Activated T-helper 17 cell treated with anti-CD3 and anti-CD28 coated beads, Interleukin-2, amount 50 U/mL, for 72 hours (primary cell): Measurements from ENCODE around the gene PRCP. TPM values are rescaled to one million over a fixed set of nuclear protein-coding genes. Genes with fewer than 3 reads are reported as not detected.

ENCODE experiments used
- ATAC-seq: fragments of 150-1000 bp; cut with Tn5 transposase; replicated peaks from 2 replicates; pipeline ENCODE4 v1.10.0; 2021; ENCODE audit warnings: mild to moderate bottlenecking, moderate library complexity
- H3K27ac Mint-ChIP-seq: one replicate; pipeline ENCODE4 v1.8.0; 2022; ENCODE audit warnings: mixed read lengths
- H3K27me3 Mint-ChIP-seq: one replicate; pipeline ENCODE4 v1.8.0; 2022; ENCODE audit warnings: mixed read lengths
- H3K36me3 Mint-ChIP-seq: one replicate; pipeline ENCODE4 v1.8.0; 2022; ENCODE audit warnings: low read depth, mild to moderate bottlenecking, mixed read lengths
- H3K4me1 Mint-ChIP-seq: one replicate; pipeline ENCODE4 v1.8.0; 2022; ENCODE audit warnings: mixed read lengths
- H3K4me3 Mint-ChIP-seq: one replicate; pipeline ENCODE4 v1.8.0; 2022; ENCODE audit warnings: mild to moderate bottlenecking, mixed read lengths
- H3K9me3 Mint-ChIP-seq: one replicate; pipeline ENCODE4 v1.8.0; 2022; ENCODE audit warnings: mixed read lengths
- total RNA-seq, 2 donors: library from RNA; stranded (reverse); gene quantifications; one replicate each; pipeline ENCODE4 v1.2.3, GENCODE V29; 2022

The PRCP gene
- total RNA-seq, 2 donors from 2014 or later: 20.9 to 26.9 TPM

DNA sequence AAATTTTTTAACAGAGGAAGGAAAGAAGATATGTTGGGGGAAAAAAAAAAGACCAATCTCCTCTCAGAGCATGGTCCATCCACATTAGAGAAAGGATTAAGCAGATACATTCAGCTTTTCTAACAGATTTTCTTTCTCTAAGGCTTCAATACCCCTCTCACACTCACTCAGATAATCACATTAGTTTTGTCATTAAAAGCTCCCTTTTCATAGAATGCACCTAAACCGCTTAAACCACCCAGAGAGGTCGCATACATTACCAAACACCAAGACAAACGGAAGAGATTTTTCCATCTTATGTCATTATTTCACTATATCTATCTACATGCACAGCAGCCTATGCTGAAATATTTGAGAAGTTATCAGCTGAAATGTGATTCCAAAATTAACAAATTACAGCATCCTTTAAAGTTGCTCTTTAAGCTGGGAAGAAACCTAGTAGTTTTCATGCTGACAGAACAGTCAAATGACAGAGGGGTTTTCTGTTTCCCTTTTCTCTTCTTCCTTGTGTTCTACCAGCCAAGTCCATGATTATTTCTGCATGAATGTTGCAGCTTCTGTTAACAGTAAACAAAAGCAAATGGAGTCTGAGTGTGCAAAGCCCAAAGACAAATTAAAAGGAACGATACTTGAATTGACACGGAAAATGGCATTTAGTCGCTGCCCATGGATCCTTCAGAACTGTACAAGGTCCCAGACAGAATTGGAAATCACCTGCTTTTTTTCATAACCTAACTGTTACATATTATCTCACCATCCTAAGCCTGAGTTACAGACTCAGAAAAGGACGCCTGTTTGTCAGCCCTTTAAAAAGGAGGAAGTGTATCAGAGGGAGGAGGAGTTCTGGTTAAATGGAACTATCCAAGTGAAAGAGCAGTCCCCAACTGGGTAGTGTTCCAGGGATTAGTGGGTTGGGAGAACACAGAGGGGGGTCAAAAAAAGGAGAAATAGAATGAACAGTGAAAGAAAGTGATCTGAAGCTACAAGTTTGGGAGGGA lies 54.6 kb downstream of the PRCP start:
- ATAC-seq: no peak
- Mint-ChIP-seq H3K4me3 (no peak overlapping the region), H3K36me3 (peaks cover 33% of the 10 kb centered on the region), H3K9me3 (no peaks in the 10 kb centered on the region), H3K27me3 (no peaks in the 10 kb centered on the region), H3K4me1 (no peaks in the 10 kb centered on the region), H3K27ac (no peak overlapping the region)

DNA sequence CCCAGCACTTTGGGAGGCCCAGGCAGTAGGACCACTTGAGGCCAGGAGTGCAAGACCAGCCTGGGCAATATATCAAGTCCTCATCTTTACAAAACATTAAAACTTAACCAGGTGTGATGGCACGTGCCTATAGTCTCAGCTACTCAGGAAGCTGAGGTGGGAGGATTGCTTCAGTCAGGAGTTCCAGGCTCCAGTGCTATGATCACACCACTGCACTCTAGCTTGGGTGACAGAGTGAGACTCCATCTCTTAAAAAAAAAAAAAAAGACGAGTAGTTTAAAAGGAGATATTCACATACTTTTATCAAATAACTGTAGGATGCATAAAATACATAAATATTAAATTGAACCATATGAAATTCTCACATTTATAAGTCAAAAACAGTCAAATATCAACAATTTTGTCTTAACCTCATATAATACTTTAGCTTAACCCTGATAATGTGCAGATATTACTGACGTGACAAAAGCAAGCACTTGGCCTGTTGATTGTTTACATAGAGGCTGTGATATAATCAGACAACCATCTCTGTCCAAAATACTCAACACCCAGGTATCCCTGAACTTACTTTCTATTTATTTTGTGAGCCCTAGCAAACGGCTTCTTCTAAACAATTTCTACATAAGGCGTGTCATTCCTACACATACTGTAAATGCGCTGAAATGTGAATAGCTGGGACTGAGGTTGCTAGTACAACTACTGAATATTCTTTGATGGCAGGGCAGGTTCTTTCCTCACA lies 57.0 kb downstream of the PRCP start:
- Mint-ChIP-seq H3K4me3 (no peak overlapping the region), H3K4me1 (no peaks in the 10 kb centered on the region), H3K27me3 (no peaks in the 10 kb centered on the region), H3K9me3 (no peaks in the 10 kb centered on the region), H3K36me3 (peaks cover 35% of the 10 kb centered on the region), H3K27ac (no peak overlapping the region)
- ATAC-seq: no peak

DNA sequence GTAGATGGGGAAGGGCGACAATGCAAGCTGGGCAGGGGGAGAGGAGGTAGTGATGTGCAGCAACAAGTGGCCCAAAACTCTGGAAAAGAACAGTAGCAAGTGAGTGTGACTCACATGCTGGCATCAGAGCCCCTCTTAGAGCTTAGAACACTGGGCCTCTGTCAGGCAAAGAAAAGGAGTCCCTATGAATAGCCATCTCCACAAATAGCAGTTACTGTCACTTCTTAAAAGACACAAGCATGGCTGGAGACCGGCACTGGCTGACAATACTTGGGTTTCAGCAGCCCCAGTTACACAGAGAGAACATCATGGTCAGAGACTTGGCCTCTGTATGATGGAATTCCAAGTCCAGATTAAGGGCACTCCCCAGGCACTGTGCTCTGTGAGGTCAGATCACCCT lies 58.2 kb downstream of the PRCP start:
- Mint-ChIP-seq H3K27ac (no peak overlapping the region), H3K4me1 (no peaks in the 10 kb centered on the region), H3K9me3 (no peaks in the 10 kb centered on the region), H3K4me3 (no peak overlapping the region), H3K27me3 (no peaks in the 10 kb centered on the region), H3K36me3 (peaks cover 47% of the 10 kb centered on the region)
- ATAC-seq: no peak

DNA sequence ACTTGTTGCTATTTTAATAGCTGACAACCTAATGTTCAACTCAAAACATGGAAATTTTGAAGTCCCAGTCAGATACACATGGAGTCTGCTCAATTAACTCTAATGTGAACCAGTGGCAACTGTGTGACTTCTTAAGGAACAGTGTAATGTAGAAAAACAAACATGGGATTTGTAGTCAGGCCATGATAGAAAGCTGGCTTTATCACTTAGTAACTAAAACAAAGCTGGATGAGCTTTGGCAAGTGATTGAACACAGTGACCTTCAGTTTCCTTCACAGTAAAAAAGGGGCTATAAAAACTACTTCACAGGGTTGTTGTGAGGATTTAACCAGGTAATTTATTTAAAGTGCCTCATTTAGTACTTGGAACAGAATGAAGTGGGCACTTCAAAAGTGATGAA lies 62.6 kb downstream of the PRCP start:
- Mint-ChIP-seq H3K36me3 (peaks cover 79% of the 10 kb centered on the region), H3K27ac (no peak overlapping the region), H3K9me3 (no peaks in the 10 kb centered on the region)

DNA sequence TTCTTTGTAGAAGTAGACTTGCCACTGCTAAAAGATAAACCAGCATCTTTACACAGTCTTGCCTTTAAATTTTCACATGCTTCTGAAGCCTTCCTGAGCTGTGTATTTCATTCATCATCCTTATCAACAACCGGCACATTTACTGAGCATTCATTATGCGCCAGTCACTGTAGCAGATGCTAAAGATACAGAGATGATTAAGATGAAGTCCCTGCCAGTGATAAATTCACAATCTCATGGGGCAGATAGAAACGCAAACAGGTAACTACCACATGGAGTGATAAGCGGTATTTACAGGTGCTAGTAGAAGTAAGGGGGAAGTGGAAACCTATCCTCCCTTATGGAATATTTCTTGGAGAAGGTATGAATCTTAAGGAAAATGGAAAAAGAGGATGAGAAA lies 67.2 kb downstream of the PRCP start:
- Mint-ChIP-seq H3K4me3 (no peak overlapping the region), H3K36me3 (peaks cover 57% of the 10 kb centered on the region), H3K4me1 (no peaks in the 10 kb centered on the region), H3K27ac (no peak overlapping the region), H3K9me3 (no peaks in the 10 kb centered on the region), H3K27me3 (no peaks in the 10 kb centered on the region)
- no peak for ATAC-seq

More for the DNA sequence above, 62.6 kb downstream of the PRCP start:
- Mint-ChIP-seq H3K27me3 (no peaks in the 10 kb centered on the region), H3K4me3 (no peak overlapping the region), H3K4me1 (no peaks in the 10 kb centered on the region)
- no peak for ATAC-seq

DNA sequence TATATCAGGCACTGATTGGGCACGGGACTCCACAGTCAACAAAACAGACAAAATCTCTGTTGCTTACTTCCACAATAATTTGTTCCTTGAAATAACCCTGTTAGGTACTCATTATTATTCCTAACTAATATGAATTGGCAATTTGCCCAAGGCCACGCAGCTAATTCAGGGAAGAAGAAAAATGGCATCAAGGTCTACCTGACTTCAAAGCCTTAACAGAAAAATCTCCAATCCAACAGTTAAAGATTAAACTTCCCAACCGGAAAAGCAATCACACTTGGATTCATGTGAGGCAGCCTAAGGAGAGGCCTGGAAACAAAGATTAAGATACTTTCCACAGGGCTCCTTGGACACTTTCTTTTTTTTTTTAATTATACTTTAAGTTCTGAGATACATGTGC lies 68.9 kb downstream of the PRCP start:
- Mint-ChIP-seq H3K4me1 (no peaks in the 10 kb centered on the region), H3K27me3 (no peaks in the 10 kb centered on the region), H3K9me3 (no peaks in the 10 kb centered on the region), H3K4me3 (no peak overlapping the region), H3K27ac (no peak overlapping the region), H3K36me3 (peaks cover 41% of the 10 kb centered on the region)
- ATAC-seq: no peak

DNA sequence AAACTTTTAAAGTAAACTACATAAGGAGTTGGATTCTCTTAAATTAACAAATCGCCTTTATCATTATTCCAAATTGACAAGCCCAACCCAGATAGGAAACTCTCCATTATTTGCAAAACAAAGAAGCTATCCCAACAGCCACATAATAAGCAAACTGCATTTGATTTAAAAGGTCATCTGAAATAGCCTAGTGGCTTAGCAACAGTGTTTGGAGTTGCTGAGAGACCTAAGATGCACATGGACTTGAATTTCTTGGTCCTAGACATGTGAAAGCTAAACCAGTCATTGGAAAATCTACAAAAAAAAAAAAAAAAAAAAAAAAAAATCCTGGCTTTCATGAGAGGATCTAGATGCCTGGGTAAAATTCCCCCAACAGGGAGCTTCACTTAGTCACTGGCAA lies 69.5 kb downstream of the PRCP start:
- Mint-ChIP-seq H3K4me3 (no peak overlapping the region), H3K27me3 (no peaks in the 10 kb centered on the region), H3K9me3 (no peaks in the 10 kb centered on the region), H3K4me1 (no peaks in the 10 kb centered on the region), H3K36me3 (peaks cover 37% of the 10 kb centered on the region), H3K27ac (no peak overlapping the region)
- no peak for ATAC-seq

DNA sequence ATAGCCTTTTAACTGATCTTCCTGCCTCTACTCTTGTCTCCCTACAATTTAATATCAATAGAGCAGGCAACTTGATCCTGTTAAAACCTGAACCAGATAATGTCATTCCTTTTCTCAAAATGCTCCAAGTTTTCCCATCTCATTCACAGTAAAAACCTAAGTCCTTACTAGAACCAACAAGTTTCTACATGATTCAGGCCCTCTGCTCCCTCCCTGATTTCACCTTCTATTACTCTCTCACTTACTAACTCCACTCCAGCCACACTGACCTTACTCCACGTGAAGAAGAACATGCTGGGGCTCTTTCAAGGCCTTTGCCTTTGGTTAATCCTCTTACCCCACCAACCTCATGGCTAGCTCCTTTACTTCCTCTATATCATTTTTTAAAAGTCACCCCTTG lies 71.1 kb downstream of the PRCP start:
- Mint-ChIP-seq H3K27me3 (no peaks in the 10 kb centered on the region), H3K27ac (peak overlapping the region; percentile 5), H3K4me3 (no peak overlapping the region), H3K4me1 (no peaks in the 10 kb centered on the region), H3K9me3 (no peaks in the 10 kb centered on the region), H3K36me3 (peaks cover 40% of the 10 kb centered on the region)
- ATAC-seq: no peak

DNA sequence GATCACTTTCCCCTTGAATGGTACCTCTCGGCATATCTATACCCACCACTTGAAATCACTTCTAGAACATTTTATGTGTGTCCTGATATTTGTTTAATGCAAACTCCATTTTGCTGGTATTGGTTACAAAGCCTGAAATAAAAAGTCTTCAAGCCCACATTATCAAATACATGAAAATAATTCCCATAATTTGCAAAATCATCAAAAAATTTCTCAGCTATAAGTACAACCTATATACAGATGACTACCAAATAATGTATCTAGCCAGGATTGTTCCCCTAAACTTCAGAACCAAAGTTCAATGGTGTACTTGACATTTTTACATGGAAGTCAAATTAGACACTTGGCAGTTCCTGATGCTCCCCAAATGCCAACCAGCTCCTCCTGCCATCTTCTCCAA lies 71.8 kb downstream of the PRCP start:
- no peak for ATAC-seq
- Mint-ChIP-seq H3K27ac (peak overlapping the region; percentile 5), H3K9me3 (no peaks in the 10 kb centered on the region), H3K27me3 (no peaks in the 10 kb centered on the region), H3K4me3 (no peak overlapping the region), H3K36me3 (peaks cover 41% of the 10 kb centered on the region), H3K4me1 (no peaks in the 10 kb centered on the region)

DNA sequence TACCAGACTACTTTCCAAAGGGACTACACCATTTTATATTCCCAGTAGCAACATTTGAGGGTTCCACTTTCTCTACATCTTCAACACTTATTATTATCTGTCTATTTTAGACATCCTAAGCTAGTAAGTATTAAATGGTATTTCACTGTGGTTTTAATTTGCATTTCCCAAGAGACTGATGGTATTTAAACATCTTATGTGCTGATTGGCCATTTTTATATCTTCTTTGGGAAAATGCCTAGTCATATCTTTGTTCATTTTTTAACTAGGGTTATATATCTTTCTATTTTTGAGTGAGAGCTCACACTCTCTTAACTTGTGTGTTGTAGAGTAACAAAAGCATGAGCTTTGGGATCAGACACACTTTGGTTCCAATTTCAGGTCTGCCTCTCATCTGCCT lies 73.7 kb downstream of the PRCP start:
- Mint-ChIP-seq H3K36me3 (peaks cover 27% of the 10 kb centered on the region), H3K27ac (no peak overlapping the region), H3K4me3 (no peak overlapping the region), H3K27me3 (no peaks in the 10 kb centered on the region), H3K9me3 (no peaks in the 10 kb centered on the region), H3K4me1 (no peaks in the 10 kb centered on the region)
- ATAC-seq: no peak

DNA sequence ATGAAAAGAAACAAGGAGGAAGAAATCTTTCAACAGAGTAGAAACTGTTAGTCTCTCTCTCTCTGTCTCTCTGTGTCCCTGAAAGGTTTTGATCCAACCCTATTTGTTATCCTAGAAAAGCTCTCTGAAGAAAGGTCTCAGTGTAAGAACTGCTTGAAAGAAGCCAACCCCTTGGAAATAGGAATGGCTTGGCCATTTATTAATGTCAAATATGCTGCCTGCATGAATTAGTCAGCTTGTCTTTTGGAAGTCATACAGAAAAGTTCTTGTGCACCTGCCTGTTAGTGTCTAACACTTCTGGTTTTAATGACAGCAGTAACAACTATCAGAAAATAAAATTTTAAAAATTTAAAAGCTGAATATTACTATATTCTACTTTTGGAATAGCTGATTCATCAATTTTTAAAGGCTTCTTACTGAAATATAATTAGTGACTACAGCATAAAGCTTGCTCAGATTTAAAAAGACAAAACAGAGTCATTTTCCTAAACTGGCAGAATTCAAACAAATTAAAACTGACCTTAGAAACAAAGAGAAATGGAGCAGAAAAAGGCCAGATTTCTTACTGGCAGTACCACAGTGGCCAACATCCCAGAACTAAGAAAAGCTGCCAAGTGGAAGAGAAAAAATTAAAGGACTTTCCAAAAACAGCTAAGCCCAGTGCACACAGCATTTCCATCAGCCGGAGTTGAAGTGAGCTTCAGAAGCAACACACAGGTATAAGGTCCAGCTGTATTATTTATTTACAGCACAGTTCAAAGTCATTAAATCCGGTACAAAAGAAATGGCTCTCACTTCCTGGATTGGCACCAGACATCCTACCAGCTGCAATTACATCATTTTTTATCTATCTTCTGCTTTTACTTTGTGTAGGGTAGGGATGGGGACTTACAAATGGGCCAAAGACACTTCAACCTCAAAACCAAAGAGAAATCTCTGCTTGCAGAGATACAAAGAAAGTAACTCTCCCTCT lies 76.3 kb downstream of the PRCP start:
- Mint-ChIP-seq H3K27ac (no peak overlapping the region), H3K9me3 (no peaks in the 10 kb centered on the region), H3K36me3 (peaks cover 27% of the 10 kb centered on the region), H3K4me1 (no peaks in the 10 kb centered on the region), H3K4me3 (no peak overlapping the region), H3K27me3 (no peaks in the 10 kb centered on the region)
- ATAC-seq: no peak

DNA sequence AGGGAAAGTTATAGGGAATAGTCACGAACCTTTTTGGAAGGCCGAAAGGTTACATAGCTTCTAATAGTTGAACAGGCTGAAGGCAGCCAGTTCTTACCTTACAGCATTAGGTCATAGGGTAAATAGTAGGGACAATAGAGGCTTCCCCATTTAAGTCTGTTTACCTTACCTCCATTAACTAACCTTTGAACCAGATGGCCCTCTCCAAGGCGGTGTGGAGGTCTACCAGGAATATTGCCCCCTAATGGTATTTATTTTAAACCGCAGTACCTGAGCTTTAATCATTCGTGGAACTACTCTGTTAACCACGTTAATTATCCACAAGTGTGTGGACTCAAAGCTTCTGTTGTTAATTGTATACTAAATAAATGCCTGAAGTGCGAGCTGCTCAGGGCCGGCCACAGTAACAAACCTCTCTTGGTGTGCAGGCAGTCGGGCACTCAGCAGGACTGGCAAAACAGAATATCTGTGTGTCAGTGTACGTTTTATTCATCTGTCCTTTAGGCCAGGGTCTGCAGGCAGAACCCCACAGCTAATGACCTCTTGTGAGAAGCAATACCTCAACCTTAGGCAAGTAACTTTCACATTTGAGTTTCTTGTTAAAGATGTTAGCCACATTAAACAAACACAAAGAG lies 81.7 kb downstream of the PRCP start:
- Mint-ChIP-seq H3K4me3 (no peak overlapping the region), H3K27me3 (peaks cover 13% of the 10 kb centered on the region), H3K9me3 (no peaks in the 10 kb centered on the region), H3K4me1 (no peaks in the 10 kb centered on the region), H3K36me3 (peaks cover 3% of the 10 kb centered on the region), H3K27ac (no peak overlapping the region)
- ATAC-seq: no peak

DNA sequence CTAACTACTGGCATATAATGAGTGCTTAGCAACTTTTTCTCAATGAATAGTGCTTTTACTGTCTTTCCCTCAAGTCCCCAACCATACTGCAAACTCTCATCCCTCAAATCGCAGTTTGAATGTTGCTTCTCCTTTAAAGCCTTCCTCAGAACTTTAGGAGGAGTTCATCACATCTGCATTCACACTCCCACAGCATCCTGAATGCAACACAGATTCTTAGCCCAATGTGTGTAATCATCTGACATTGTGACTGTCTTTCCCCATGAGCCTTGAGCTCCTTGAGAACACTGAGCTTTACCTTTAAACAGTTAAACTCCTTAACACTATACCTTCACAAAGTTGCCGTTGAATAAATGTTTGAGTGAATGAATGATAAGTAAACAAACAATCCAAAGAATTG lies 84.8 kb downstream of the PRCP start:
- peaks cover 24% of the 10 kb centered on the region for H3K27me3 Mint-ChIP-seq
- no peaks in the 10 kb centered on the region for H3K4me1 Mint-ChIP-seq
- ATAC-seq: no peak
- H3K4me3 Mint-ChIP-seq: no peak overlapping the region
- no peaks in the 10 kb centered on the region for H3K36me3 Mint-ChIP-seq
- H3K9me3 Mint-ChIP-seq: no peaks in the 10 kb centered on the region
- H3K27ac Mint-ChIP-seq: no peak overlapping the region

DNA sequence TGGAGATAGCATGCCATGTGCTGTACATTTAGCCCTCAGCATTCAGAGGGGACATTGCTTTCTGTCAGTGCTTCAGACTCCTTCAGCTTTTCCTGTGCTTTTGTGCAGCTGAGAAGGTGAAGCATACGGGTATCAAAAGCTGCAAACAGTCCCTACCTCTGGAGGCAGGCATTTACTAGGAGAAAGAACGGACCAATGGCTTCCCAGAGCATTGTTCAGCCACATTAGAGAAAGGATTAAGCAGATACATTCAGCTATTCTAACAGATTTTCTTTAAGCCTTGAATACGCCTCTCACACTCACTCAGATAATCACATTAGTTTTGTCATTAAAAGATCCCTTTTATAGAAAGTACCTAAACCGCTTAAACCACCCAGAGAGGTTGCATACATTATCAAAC lies 85.9 kb downstream of the PRCP start:
- no peak for ATAC-seq
- no peak overlapping the region for H3K4me3 Mint-ChIP-seq
- H3K36me3 Mint-ChIP-seq: no peaks in the 10 kb centered on the region
- H3K9me3 Mint-ChIP-seq: no peaks in the 10 kb centered on the region
- no peaks in the 10 kb centered on the region for H3K4me1 Mint-ChIP-seq
- no peak overlapping the region for H3K27ac Mint-ChIP-seq
- peaks cover 25% of the 10 kb centered on the region for H3K27me3 Mint-ChIP-seq
